ENCODE results near the gene EIF2B5.
A peak's percentile ranks its signal among the peaks of the same experiment; 100 is the strongest.
"Not testable (repeated sequence)": the region's sequence is repeated elsewhere in the genome, so short reads cannot be mapped to it uniquely, and the experiment has no call there.

Gene EIF2B5

DNA sequence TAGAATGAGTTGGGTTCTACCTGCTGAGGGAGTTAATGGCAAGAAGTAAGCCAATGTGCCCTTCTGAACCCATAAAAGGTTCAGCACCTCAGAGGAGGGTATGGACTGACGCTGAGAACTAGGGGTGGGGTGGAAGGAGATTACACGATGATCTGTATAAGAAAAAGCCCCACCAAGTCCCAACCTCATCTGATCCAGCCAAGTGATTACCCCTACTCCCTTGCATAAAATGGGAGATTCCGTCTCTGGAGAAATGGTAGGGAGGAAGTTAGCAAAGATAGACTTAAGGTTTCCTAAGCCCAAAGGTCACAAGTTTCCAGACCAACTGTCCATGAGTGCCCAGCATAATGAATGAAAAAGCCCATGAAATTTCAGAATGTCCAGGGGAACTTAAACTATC is 12.9 kb downstream of the EIF2B5 start:
- DNase-seq: no peak

DNA sequence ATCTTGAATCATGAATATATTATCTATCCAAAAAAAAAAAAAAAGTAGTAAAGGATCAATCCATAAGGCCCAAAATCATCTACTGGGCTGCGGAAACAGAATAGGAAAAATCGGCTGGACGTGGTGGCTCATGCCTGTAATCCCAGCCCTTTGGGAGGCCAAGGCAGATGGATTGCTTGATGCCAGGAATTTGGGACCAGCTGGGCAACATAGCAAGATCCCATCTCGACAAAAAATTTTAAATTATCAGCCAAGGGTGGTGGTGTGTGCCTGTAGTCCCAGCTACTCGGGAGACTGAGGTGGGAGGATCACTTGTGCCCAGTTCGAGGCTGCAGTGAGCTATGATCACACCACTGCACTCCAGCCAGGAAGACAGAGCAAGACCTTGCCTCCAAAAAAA is 14.0 kb downstream of the EIF2B5 start:
- DNase-seq: no peak

DNA sequence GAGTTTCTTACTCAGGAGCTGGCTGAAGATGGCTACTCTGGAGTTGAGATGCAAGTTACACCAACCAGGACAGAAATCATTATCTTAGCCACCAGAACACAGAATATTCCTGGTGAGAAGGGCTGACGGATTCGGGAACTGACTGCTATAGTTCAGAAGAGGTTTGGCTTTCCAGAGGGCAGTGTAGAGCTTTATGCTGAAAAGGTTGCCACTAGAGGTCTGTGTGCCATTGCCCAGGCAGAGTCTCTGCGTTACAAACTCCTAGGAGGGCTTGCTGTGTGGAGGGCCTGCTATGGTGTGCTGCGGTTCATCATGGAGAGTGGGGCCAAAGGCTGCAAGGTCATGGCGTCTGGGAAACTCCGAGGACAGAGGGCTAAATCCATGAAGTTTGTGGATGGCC is 14.6 kb downstream of the EIF2B5 start:
- DNase-seq: peak; percentile 35

DNA sequence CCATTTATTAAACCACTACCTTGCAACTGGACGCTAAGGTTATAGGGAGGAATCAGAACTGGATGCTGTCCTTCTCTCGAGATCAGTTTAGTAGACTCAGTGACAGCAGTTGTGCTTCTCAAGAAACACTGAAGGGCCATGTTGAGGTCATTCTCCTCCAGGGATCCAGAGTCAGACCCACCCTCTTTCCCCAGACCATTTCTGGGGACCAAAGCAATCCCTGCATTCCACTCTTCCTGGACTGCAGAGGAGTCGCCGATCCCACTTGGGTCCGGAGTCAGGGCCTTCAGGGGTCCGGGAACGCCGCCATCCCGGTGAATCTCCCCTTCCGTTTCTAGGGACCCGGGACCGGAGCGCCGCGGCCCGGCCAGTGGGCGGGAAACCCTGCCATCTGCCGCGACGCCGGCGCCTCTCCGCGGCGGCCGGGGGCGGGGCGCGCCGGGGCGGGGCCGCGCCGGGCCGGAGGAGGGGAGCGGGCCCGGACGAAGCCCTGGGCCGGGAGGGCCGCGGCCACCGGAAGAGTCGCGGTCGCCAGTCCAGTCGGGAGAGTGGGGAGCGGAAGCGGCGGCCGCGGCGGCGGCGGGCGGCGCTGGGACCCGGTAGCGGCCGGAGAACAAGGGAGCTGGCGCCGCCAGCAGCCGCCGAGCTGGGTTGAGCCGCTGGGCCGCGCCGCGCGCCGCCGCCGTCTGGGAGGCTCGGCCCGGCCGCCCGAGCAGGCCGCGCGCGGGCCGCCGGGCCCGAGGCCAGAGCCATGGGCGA is 19.9 kb downstream of the EIF2B5 start, which contains the start of gene DVL3:
Gene DVL3, plus strand, starts transcription at position 493 of the 759 bp plus-strand sequence. Its CDS starts 259 bp downstream, at position 752.
- peak; percentile 68 for DNase-seq

DNA sequence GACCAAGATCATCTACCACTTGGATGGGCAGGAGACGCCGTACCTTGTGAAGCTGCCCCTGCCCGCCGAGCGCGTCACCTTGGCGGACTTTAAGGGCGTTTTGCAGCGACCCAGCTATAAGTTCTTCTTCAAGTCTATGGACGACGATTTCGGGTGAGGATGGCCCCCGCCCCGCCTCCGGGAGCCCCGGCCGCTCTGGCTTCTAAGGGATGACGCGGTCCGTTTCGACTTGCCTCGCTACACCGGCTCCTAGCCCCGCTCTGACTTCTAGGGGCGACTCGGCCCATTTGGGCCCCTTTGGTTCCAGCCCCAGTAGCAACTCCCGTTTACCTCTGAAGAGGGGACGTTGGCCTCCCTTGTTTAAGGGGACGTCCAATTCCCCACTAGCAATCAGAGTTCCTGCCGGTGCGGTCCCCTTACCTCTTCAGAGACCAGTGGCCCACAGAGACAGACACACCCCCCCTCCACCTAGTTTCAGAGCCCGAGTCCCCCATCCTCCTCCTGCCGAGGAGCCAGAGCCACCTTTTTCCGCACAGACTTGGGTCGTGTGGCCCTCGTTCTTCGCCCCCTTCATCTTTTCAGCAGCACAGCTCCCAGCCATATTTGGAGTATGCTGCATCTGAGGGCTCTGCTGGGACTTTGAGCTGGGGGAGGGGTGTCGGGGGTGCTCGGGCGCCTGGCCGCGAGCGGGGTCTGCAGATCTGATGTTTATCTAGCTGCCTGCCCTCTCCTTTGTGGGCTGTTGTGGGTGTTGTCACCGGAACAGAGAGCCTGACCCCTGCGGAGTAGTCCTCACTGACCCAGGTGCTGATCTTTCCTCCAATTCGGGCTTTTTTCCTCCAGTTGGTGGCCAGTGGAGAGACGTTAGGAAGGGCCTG is 20.7 kb downstream of the EIF2B5 start:
- no peak for DNase-seq

DNA sequence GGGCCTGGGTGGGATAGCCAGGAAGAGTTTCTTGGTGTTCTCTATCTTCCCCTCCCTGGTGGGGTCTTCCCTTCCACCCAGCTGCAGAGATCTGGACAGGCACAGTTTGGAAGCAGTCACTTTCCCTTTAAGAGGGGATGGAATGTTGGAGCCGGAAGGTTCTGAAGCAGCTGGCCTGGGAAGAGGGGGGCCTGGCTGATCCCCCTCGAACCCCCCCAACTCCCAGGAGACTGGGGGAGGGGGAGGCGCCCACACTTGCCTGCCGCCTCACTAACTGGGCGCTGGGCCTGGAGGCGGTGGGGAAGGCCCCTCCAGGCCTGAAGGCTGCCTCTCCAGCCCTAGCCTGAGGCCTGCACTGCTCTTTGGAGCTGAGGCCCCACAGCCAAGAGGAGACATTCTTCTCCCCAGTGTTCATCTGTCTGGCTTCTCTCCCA is 21.4 kb downstream of the EIF2B5 start:
- DNase-seq: peak; percentile 34

DNA sequence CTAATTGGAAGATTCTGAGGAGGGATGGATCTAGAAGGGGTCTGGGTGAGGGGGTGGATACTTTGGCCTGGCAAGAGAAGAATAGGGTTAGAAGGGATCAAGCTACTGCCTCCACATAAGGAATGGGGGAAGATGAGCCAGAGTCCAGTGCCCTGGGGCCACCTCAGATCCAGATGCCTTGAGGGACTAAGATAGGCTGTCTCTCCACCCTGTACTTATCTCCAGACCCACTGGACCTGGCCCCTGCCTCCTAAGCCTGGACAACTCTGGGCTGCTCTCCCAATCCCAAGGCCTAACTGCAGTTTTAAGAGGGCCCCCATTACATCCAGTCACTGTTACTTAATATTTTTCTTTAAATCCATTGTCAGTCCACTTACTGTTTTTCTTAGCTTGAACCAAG is 22.0 kb downstream of the EIF2B5 start:
- DNase-seq: no peak

DNA sequence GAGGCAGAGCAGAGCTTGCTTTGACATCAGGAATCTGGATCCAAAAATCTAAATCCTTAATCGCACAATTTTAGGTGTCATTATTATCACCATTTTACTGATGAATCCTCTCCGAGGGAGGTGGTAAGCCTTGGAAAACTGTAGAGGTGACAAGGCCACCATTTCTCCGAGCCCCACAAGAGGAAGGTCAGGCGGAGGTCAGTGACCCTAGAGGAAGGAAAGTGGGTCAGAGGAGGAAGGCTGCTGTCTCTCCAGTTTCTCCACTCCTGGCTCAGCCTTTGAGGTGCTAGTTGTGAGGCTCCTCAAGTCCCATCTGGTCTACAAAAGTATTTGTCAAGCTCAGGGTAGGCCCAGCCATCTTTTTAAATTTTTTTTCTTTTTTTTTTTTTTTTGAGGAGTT is 23.2 kb downstream of the EIF2B5 start:
- no peak for DNase-seq

DNA sequence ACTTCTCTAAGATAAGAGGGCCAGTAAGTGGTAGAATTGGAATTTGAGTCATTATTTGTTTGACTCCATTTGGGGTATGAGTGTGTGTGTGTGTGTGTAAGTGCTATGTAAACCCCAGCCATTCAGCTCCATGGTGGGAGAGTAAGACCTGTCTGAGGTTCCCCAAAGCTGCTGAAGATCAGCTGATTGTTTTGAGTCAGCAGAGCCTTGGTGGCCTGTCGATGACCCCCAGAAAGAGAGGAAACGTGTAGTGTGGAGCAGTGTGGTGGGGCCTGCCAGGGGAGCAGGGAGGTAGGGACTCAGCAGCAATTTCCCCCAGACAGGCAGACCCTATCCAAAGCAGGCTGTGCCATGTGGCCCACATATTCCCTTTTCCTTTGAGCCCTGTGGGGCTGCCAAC is 25.3 kb downstream of the EIF2B5 start:
- DNase-seq: no peak

DNA sequence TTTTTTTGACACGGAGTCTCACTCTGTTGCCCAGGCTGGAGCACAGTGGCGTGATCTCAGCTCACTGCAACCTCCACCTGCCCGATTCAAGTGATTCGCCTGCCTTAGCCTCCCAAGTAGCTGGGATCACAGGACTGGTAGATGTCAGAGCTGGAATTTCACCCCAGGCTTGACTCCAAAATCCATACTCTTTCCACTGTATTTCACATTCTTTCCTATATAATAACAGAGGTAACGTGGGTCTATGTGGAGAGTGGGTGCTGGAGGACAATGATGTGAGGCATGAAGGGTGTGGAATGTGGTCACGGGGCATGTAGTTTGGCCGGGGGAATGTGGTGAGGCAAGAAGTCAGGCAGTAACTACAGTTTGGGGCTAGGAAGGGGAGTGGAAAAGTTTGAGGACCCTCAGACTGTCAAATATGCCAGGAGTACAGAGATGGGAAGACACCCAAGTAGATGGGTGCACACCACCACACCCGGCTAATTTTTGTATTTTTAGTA is 27.5 kb downstream of the EIF2B5 start:
- not testable (repeated sequence) for DNase-seq

DNA sequence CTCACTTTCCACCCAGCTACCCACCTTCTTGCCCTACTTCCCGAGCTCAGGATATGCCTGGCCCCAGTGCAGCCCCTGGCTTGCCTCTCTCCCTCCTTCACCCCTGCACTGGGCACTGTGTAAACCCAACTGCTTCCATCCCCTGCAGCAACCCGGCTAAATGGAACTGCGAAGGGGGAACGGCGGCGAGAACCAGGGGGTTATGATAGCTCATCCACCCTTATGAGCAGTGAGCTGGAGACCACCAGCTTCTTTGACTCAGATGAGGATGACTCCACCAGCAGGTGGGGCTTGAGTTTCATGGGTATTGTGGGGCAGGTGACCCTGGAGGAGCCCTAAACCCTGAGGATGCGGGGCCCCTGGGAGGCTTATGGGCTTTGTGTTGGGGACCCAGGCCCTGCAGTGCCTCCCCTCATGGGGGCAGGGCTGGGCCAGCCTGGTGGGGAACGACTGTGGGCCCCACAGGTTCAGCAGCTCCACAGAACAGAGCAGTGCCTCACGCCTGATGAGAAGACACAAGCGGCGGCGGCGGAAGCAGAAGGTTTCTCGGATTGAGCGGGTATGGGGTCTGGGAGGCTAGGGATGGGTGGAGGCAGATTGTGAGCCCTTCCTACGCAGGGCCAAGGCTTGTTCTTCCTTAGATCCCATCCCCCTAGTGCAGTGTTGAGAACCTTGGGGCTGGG is 29.6 kb downstream of the EIF2B5 start:
- no peak for DNase-seq

DNA sequence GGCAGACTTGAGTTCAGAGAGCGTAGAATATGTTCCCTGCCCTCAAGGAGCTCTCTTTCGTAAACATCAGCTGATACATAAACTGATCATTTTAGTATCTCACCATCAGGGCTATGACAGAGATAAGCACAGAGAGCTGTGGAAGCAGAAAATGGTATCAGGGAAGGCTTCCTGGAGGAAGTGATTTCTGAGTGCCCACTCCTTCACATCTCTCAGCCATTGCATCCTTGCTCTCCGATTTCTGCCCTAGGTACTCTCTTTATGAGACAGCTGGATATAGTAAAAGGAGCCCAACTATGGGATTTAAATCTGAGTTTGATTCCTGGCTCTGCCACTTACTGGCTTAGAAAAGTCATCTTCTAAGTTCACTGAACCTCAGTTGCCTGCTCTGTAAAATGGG is 30.4 kb downstream of the EIF2B5 start:
- no peak for DNase-seq

DNA sequence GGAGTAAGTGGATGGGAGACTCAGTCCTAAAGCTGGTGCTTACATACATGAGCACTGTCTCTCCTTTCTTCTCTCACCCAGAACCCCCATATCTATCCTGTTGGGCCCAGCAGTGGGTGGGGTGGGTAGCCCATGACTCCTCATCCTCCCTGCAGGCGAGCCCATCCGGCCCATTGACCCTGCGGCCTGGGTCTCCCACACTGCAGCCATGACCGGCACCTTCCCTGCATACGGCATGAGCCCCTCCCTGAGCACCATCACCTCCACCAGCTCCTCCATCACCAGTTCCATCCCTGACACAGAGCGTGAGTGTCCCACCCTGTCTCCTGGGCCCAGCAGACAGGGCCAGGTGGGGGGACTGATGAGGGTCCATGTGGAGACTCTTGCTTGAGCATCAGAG is 31.5 kb downstream of the EIF2B5 start:
- DNase-seq: no peak

DNA sequence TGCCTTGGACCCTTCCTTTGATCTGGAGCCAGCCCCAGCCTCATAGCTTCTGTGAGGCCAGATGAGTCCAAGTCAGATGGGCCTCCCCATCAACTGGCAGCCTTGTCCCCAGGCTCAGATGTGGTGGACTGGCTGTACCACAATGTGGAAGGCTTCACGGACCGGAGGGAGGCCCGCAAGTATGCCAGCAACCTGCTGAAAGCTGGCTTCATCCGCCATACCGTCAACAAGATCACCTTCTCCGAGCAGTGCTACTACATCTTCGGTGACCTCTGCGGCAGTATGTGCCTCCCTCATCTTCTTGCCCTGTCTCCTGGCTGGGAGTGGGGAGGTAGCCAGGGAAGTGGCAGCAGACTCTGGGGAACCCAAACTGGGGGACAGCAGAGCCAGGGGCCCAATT is 32.6 kb downstream of the EIF2B5 start:
- no peak for DNase-seq

DNA sequence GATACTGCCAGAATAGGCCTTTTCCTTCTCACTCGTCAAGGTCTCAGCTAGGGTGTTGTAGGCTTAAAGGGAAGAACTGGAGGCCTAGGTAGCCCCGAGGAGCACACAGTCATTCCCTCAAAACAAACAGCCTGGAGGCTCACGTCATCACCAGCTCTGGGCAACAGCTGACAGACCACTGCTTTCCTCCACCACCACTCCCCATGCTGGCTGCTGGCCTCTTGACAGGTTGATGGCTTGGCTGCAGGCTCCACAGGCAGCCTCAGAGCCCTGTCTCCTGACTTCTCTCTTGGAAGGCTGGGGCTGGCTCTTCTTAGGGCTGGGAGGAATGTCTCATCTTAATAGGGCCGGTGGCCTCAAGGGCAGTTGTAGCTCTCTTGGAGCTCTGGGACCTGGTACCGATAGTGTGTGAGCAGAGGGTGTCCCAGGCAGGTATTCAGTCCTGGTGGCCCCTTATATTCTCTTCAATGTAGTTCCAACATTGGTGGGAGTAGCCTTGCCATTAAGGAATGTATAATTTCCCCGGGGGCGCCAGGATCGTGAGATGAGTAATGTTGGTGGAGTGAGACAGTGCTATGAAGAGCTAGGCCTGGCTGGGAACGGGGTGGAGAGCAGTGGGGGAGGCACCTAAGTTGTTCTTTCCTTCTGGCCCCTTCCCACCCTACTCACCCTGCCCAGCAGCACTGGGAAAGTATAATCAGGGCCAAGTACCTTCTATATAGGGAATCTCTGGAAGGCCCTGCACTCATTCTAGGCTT is 33.4 kb downstream of the EIF2B5 start:
- no peak for DNase-seq

DNA sequence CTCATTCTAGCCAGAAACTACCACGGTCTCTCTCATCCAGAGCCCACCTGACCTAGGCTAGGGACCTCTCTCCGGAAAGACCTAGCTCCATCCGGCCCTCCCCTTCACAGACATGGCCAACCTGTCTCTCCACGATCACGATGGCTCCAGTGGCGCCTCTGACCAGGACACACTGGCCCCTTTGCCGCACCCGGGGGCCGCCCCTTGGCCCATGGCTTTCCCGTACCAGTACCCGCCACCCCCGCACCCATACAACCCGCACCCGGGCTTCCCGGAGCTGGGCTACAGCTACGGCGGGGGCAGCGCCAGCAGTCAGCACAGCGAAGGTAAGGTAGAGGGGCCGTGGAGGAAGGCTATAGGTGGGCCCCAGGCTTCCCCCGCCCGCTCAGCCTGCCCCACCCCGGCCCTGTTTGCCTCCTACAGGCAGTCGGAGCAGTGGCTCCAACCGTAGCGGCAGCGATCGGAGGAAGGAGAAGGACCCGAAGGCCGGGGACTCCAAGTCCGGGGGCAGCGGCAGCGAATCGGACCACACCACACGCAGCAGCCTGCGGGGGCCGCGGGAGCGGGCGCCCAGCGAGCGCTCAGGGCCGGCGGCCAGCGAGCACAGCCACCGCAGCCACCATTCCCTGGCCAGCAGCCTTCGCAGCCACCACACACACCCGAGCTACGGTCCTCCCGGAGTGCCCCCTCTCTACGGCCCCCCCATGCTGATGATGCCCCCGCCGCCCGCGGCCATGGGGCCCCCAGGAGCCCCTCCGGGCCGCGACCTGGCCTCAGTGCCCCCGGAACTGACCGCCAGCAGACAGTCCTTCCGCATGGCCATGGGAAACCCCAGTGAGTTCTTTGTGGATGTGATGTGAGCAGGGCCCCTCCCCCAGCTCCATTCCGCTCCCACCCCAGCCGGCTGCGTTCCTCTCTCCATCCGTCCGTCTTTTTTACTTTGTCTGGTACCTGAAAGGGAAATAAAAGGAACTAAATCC is 35.0 kb downstream of the EIF2B5 start:
- DNase-seq: no peak

DNA sequence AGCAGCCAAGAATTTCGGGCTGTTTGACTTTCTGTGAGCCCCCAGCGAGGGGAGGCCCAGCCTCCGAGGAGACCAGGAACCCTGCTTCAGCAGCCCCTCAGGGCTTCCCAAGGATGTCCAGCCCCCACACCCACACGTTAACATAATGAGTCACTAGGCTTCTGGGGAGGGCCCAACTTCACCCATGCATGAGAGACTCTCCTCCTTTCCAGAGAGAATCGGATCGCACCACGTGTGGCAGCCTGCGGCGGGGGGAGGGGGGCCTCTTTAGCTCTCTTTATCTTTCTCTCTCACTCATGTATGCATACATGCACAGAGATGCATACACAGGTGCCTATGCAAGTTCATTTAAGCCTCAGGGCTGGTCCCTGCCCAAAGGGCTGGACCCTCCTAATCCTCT is 36.4 kb downstream of the EIF2B5 start:
- DNase-seq: no peak

DNA sequence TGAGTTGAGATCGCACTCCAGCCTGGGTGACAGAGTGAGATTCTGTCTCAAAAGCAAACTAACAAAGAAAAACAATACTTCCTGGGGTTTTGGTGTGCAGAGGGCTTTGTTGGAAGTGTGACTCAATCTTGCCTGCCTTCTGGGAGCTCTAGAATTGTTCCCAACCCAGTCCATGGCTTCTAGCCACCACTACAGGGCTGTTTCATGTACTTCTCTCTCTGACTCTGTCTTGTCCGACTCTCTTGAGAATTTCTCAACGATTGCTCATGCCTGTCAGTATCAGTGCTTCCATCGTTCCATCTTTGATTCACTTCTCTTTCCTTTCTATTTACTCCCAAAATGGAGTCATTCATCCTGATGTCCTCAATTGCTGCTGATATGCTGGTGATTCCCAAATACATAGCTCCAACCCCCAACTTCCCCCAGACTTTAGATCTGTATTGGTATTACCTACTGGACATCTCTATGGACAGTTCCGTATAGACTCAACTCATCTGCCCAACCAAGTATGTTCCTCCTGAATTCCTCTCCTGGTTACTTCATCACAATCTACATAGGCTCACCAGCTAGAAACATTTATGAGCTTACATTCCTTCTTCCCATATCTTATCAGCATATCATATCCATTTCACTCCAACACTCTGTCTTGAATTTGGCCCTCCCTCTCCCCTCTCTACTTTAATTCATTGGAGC is 37.7 kb downstream of the EIF2B5 start:
- DNase-seq: no peak

DNA sequence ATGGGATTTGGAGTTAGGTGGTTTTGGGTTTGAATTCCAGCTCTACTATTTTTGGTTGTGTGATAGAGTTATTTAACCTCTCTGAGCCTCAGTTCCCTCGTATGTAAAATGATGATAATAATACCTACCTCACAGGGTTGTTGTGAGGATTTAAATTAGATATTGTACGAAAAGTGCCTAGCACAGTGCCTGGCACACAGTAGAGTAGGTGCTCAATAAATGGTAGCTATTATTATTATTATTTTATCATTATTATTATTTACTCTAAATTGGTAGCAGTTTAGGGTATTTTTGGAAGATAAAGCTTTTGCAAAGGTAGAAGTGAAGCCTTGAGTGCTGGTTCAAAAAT is 38.2 kb downstream of the EIF2B5 start:
- DNase-seq: no peak

DNA sequence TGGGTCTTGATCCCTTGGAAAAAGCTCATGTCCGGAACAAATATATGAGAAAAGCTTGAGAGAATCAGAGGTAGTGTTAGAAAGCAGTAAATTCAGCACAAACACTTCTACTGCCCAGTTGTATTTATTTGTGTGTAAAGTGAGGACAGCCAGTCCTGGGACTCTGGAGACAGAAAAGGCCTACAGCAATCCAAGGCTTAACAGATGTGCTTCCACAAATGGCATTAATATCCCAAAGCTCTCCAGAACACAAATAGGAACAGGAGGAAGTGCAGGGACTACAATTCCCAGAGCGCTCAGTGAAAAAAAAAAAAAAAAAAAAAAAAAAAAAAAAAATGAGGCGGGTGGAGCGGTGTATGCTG is 39.1 kb downstream of the EIF2B5 start:
- DNase-seq: no peak
